Endothelial cell of umbilical vein (primary cell): ENCODE results near the gene CLCN6. TPM values are rescaled to one million over a fixed set of nuclear protein-coding genes. Genes with fewer than 3 reads are reported as not detected.

Experiments used
- BruUV-seq: library from RNA; stranded (reverse); fragments of 400-500 nt; replicated peaks from 2 replicates; lab custom pipeline; 2021; lab: Mats Ljungman, UMichigan
- CTCF ChIA-PET: fragments of 300-600, 350-600 bp; sonication (Branson Sonifier 250); formaldehyde crosslinking; loops from one replicate; lab custom pipeline; 2021; ENCODE audit warnings: antibody characterized with exemption, inconsistent platforms; lab: Charles Lee
- POLR2A ChIA-PET: fragments of 300-600, 350-600 bp; sonication (Branson Sonifier 250); formaldehyde crosslinking; loops from one replicate; lab custom pipeline; 2021; ENCODE audit warnings: antibody characterized with exemption, inconsistent platforms; lab: Charles Lee
- DNase-seq: peaks from one replicate; pipeline ENCODE4 v3.0.0-alpha.2; 2011; ENCODE audit warnings: low read depth, low spot score
- FAIRE-seq: peaks from 2 replicates; lab custom pipeline; 2011; peaks lifted over from hg19 to GRCh38; lab: Jason Lieb, UNC
- H2AFZ ChIP-seq: 2 replicates; pipeline ENCODE4 v1.6.0; 2012; ENCODE audit warnings: low read depth, low read length, control low read depth, inconsistent platforms
- H3K27ac ChIP-seq: 2 replicates; pipeline ENCODE4 v1.5.1; 2011; ENCODE audit warnings: low read depth, mild to moderate bottlenecking, control low read depth, low read length, moderate library complexity; ENCODE audit not compliant: insufficient read depth
- H3K27me3 ChIP-seq, 2 experiments: 2 replicates each; pipeline versions ENCODE4 v1.6.0 to v1.6.1; 2011; ENCODE audit warnings: low read length in 2 of 2, mixed read lengths in 1 of 2; ENCODE audit not compliant: control insufficient read depth in 2 of 2, insufficient read depth in 2 of 2
- H3K36me3 ChIP-seq, 2 experiments: 2 replicates in 1 of 2; 3 replicates in 1 of 2; pipeline ENCODE4 v1.5.1; 2011; ENCODE audit warnings: low read length in 2 of 2, mild to moderate bottlenecking in 1 of 2, moderate library complexity in 1 of 2; ENCODE audit not compliant: control insufficient read depth in 2 of 2, insufficient read depth in 2 of 2; ENCODE audit errors: extremely low read depth in 1 of 2
- H3K4me1 ChIP-seq: 3 replicates; pipeline ENCODE4 v1.5.1; 2011; ENCODE audit warnings: mild to moderate bottlenecking, low read length; ENCODE audit not compliant: control insufficient read depth, insufficient read depth; ENCODE audit errors: extremely low read depth
- H3K4me2 ChIP-seq: 2 replicates; pipeline ENCODE4 v1.6.1; 2011; ENCODE audit warnings: low read length, control low read depth, mixed read lengths; ENCODE audit not compliant: insufficient read depth
- H3K4me3 ChIP-seq, 3 experiments: fragments of 200-600 bp in 1 of 3; sonication (generic), shearing (Covaris generic) in 1 of 3; replicated peaks in 1 of 3; 2 replicates each; pipeline ENCODE4 v1.5.1; 2011 to 2016; ENCODE audit warnings: control low read depth in 3 of 3, low read length in 3 of 3, mild to moderate bottlenecking in 2 of 3, inconsistent platforms in 1 of 3, low read depth in 1 of 3, moderate library complexity in 1 of 3; ENCODE audit not compliant: insufficient read depth in 1 of 3
- H3K79me2 ChIP-seq: 2 replicates; pipeline ENCODE4 v1.6.0; 2012; ENCODE audit warnings: low read length, inconsistent platforms; ENCODE audit not compliant: control insufficient read depth, insufficient read depth
- H3K9ac ChIP-seq: replicated peaks from 2 replicates; pipeline ENCODE3; 2011; ENCODE audit warnings: low read length, control low read depth; ENCODE audit not compliant: insufficient read depth; ENCODE audit errors: extremely low read depth
- H3K9me1 ChIP-seq: replicated peaks from 3 replicates; pipeline ENCODE4 v1.6.0; 2011; ENCODE audit warnings: mild to moderate bottlenecking, low read length; ENCODE audit not compliant: control insufficient read depth, insufficient read depth; ENCODE audit errors: extremely low read depth
- H3K9me3 ChIP-seq: replicated peaks from 2 replicates; pipeline ENCODE4 v1.5.1; 2012; ENCODE audit warnings: low read length, inconsistent platforms; ENCODE audit not compliant: control insufficient read depth, insufficient read depth
- H4K20me1 ChIP-seq: replicated peaks from 2 replicates; pipeline ENCODE3; 2011; ENCODE audit warnings: mild to moderate bottlenecking, low read length; ENCODE audit not compliant: control insufficient read depth, insufficient read depth; ENCODE audit errors: extremely low read depth
- FOS ChIP-seq: IDR thresholded peaks from 2 replicates; pipeline ENCODE4 v1.6.1; 2011; ENCODE audit warnings: mild to moderate bottlenecking, low read length, moderate library complexity, borderline replicate concordance; ENCODE audit not compliant: insufficient read depth
- POLR2AphosphoS5 ChIP-seq: IDR thresholded peaks from 2 replicates; pipeline ENCODE4 v1.6.1; 2012; ENCODE audit warnings: low read depth, mild to moderate bottlenecking, control low read depth, low read length, moderate library complexity; ENCODE audit not compliant: insufficient read depth
- dilution Hi-C: fragments of 300-500 bp; cut with MboI; formaldehyde crosslinking; loops from one replicate; pipeline ENCODE4 v1.15.0; 2019; ENCODE audit warnings: low sequenced_read_pairs; ENCODE audit not compliant: extremely low pct_ligation_motif_present
- intact Hi-C: fragments of 100-400 bp; cut with micrococcal nuclease; formaldehyde crosslinking; loops from one replicate; pipeline ENCODE4 v1.10.0; 2022
- polyA plus RNA-seq, 4 experiments: library from polyadenylated mRNA; depleted of rRNA in 3 of 4; stranded (reverse) in 3 of 4; unstranded in 1 of 4; fragments of >200 nt; gene quantifications; 2 replicates each; pipeline versions ENCODE4 v1.2.1 to v1.2.3, GENCODE V29; 2011 to 2012; ENCODE audit warnings: missing spikeins in 1 of 4
- total RNA-seq: library from RNA; stranded (reverse); gene quantifications from 2 replicates; pipeline ENCODE4 v1.2.3, GENCODE V29; 2021
- TF ChIP-seq, protein P1 (sequence below), 2 donors: IDR thresholded peaks; 1 replicate in 1 of 2; 2 replicates in 1 of 2; pipeline ENCODE4 v1.5.1; 2011; ENCODE audit warnings: low read length in 2 of 2, mild to moderate bottlenecking in 2 of 2, moderate library complexity in 2 of 2, control low read depth in 1 of 2, inconsistent platforms in 1 of 2, low read depth in 1 of 2; ENCODE audit not compliant: insufficient read depth in 1 of 2; ENCODE audit errors: extremely low read depth in 1 of 2

The CLCN6 gene
- total and polyA plus RNA-seq, 2 donors (not counting 3 experiments of a cell fraction or from before 2014, with no cell fraction given), result 20.4 to 41.2 TPM

DNA sequence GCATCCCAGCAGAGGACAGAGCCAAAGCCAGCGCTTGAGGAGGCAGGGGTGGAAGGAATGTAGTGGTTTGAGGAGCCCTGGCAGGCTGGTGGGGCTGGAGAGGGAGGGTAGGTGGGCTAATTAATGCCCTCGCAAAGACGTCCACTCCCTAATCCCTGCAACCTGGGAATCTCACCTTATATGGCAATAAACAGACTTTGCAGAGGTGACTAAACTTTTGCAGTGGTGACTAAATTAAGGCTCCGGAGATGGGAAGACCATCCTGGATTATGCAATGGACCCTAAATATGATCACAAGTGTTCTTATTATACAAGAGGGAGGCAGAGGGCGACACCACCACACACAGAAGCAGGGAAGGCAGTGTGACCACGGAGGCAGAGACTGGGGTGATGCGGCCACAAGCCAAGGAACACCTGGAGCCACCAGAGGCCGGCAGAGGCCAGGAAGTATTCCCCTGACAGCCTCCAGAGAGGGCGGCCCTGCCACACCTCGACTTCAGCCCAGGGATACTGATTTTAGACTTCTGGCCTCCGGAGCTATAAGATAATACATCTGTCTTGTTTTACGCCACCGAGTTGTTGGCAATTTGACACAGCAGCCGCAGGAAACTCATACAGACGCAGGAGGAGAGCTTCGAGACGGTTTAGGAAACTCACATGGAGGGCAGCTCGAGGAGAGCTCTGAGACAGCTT, 75.9 kb downstream of the CLCN6 start:
- H3K4me2 ChIP-seq, result no peak overlapping the region
- no peaks in the 10 kb centered on the region for H3K79me2 ChIP-seq
- ChIA-PET POLR2A (no interaction called here), CTCF (interaction anchor here (0.7 to 1.4 kb wide), 3 partner anchors 10 to 84 kb away, joined by 3 to 4 read pairs (median 3); no protein-coding TSS in a partner anchor)
- H4K20me1 ChIP-seq, result no peaks in the 10 kb centered on the region
- no peak overlapping the region for H3K4me3 ChIP-seq
- DNase-seq, result no peak
- no peaks in the 10 kb centered on the region for H3K36me3 ChIP-seq
- no peaks in the 10 kb centered on the region for H3K27me3 ChIP-seq
- H3K9me3 ChIP-seq, result no peaks in the 10 kb centered on the region
- no peak overlapping the region for H3K9ac ChIP-seq
- intact Hi-C loops, result no loop called here
- no peak overlapping the region for H2AFZ ChIP-seq
- no peaks in the 10 kb centered on the region for H3K4me1 ChIP-seq
- dilution Hi-C loops, result no loop called here
- TF ChIP-seq, protein P1, sequence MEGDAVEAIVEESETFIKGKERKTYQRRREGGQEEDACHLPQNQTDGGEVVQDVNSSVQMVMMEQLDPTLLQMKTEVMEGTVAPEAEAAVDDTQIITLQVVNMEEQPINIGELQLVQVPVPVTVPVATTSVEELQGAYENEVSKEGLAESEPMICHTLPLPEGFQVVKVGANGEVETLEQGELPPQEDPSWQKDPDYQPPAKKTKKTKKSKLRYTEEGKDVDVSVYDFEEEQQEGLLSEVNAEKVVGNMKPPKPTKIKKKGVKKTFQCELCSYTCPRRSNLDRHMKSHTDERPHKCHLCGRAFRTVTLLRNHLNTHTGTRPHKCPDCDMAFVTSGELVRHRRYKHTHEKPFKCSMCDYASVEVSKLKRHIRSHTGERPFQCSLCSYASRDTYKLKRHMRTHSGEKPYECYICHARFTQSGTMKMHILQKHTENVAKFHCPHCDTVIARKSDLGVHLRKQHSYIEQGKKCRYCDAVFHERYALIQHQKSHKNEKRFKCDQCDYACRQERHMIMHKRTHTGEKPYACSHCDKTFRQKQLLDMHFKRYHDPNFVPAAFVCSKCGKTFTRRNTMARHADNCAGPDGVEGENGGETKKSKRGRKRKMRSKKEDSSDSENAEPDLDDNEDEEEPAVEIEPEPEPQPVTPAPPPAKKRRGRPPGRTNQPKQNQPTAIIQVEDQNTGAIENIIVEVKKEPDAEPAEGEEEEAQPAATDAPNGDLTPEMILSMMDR (IDR thresholded peaks at IDR 0.05; ENCODE audit: extremely low read depth in 1 of 2, insufficient read depth in 1 of 2, low read depth in 1 of 2, low read length in 2 of 2), result no peak
- no peak for TF ChIP-seq POLR2AphosphoS5
- TF ChIP-seq FOS, result no peak
- no peaks in the 10 kb centered on the region for H3K9me1 ChIP-seq
- no peak overlapping the region for H3K27ac ChIP-seq
- BruUV-seq, result no TSS peak
- FAIRE-seq, result no peak
